GM21515 (cell line): ENCODE results near the gene KLHL12.
A peak's percentile ranks its signal among the peaks of the same experiment; 100 is the strongest.

Experiments
- ATAC-seq: cut with Tn5 transposase; IDR thresholded peaks from one replicate; pipeline ENCODE4 v1.9.1; 2021; ENCODE audit not compliant: unreplicated experiment

The KLHL12 gene

GRCh38 chr1:202888531-202889360 is 38.3 kb downstream of the KLHL12 start, which contains the start of gene RABIF:
Gene RABIF, minus strand, starts transcription at chr1:202889149. Its CDS starts 51 bp downstream, at chr1:202889098.
- ATAC-seq: peak; percentile 86

- no peak for ATAC-seq
These were observed 38.9 kb downstream of the KLHL12 start for GRCh38 chr1:202888221-202888530.

GRCh38 chr1:202880961-202881460 is 46.0 kb downstream of the KLHL12 start:
- ATAC-seq: no peak

GRCh38 chr1:202880062-202880461 is 47.0 kb downstream of the KLHL12 start:
- no peak for ATAC-seq

GRCh38 chr1:202879128-202879527 is 47.9 kb downstream of the KLHL12 start:
- no peak for ATAC-seq

- ATAC-seq: no peak
These were observed 54.0 kb downstream of the KLHL12 start for GRCh38 chr1:202873026-202873425.

- no peak for ATAC-seq
These were observed 55.7 kb downstream of the KLHL12 start for GRCh38 chr1:202871367-202871766.

- ATAC-seq: no peak
These were observed 64.1 kb downstream of the KLHL12 start for GRCh38 chr1:202862679-202863560.

- no peak for ATAC-seq
These were observed 65.5 kb downstream of the KLHL12 start for GRCh38 chr1:202861420-202862132.

- no peak for ATAC-seq
These were observed 66.2 kb downstream of the KLHL12 start for GRCh38 chr1:202860744-202861419.

GRCh38 chr1:202858789-202859414 is 68.1 kb downstream of the KLHL12 start:
- ATAC-seq: no peak

- ATAC-seq: no peak
These were observed 68.7 kb downstream of the KLHL12 start for GRCh38 chr1:202858331-202858730.

GRCh38 chr1:202857136-202857610 is 69.9 kb downstream of the KLHL12 start:
- ATAC-seq: no peak

GRCh38 chr1:202856014-202856413 is 71.0 kb downstream of the KLHL12 start:
- ATAC-seq: no peak

GRCh38 chr1:202854787-202855186 is 72.2 kb downstream of the KLHL12 start:
- no peak for ATAC-seq

- no peak for ATAC-seq
These were observed 74.7 kb downstream of the KLHL12 start for GRCh38 chr1:202852163-202852904.

GRCh38 chr1:202850593-202851362 is 76.3 kb downstream of the KLHL12 start:
- ATAC-seq: no peak

- ATAC-seq: peak; percentile 72
These were observed 78.9 kb downstream of the KLHL12 start for GRCh38 chr1:202848191-202848542.

GRCh38 chr1:202844935-202845334 is 82.1 kb downstream of the KLHL12 start:
- ATAC-seq: no peak
